HepG2 (cell line): Measurements from ENCODE around the gene PCDHA7.

Experiments used
- ATF3 ChIP-seq: sonication (generic); formaldehyde crosslinking; IDR thresholded peaks from 2 replicates; pipeline ENCODE4 v1.4.0; 2020; ENCODE audit warnings: missing genetic modification reagents
- CBX5 ChIP-seq: sonication (generic); formaldehyde crosslinking; IDR thresholded peaks from 2 replicates; pipeline ENCODE4 v1.4.0; 2020; ENCODE audit warnings: missing genetic modification reagents, borderline replicate concordance
- CTCF ChIP-seq: sonication (generic); formaldehyde crosslinking; IDR thresholded peaks from 2 replicates; pipeline ENCODE4 v1.5.0; 2020; ENCODE audit warnings: mild to moderate bottlenecking, missing genetic modification reagents, moderate library complexity
- MXI1 ChIP-seq: IDR thresholded peaks from 3 replicates; pipeline ENCODE4 v1.6.1; 2012; ENCODE audit warnings: low read depth, low read length, inconsistent platforms, borderline replicate concordance
- SNAI1 ChIP-seq: sonication (generic); formaldehyde crosslinking; IDR thresholded peaks from 2 replicates; pipeline ENCODE4 v1.5.0; 2020; ENCODE audit warnings: mild to moderate bottlenecking, missing genetic modification reagents, borderline replicate concordance
- SNRNP70 ChIP-seq: fragments of 200-400 bp; formaldehyde crosslinking; IDR thresholded peaks from 2 replicates; pipeline ENCODE4 v1.6.1; 2017; ENCODE audit warnings: mild to moderate bottlenecking, low read depth, low read length, moderate library complexity
- ZFX ChIP-seq: sonication (generic); formaldehyde crosslinking; IDR thresholded peaks from 2 replicates; pipeline ENCODE4 v1.4.0; 2020; ENCODE audit warnings: mild to moderate bottlenecking, low read depth, missing genetic modification reagents, moderate library complexity
- ZNF205 ChIP-seq: IDR thresholded peaks from 2 replicates; pipeline ENCODE4 v1.6.1; 2018; ENCODE audit warnings: missing biosample characterization, missing genetic modification reagents

GRCh38 chr5:140795259-140795641 lies 38.8 kb upstream of the PCDHA7 start:
- no peak for TF ChIP-seq SNRNP70
- no peak for TF ChIP-seq ZFX (CRISPR knock-in tag)
- TF ChIP-seq SNAI1 (CRISPR knock-in tag): no peak
- TF ChIP-seq CTCF (CRISPR knock-in tag): no peak
- no peak for TF ChIP-seq MXI1
- no peak for TF ChIP-seq ATF3 (CRISPR knock-in tag)
- no peak for TF ChIP-seq CBX5 (CRISPR knock-in tag)
- TF ChIP-seq ZNF205: no peak
